H1 (cell line): ENCODE data around the gene ABL1. TPM values are rescaled to one million over a fixed set of nuclear protein-coding genes. Genes with fewer than 3 reads are reported as not detected.

Experiments used
- BCL11A ChIP-seq, 2 experiments: IDR thresholded peaks; one replicate each; pipeline ENCODE4 v1.6.1; 2011; ENCODE audit warnings: low read depth in 2 of 2, low read length in 2 of 2, mild to moderate bottlenecking in 2 of 2
- CBX8 ChIP-seq: fragments of 300-800, 300-1000 bp; sonication (generic); IDR thresholded peaks from 2 replicates; pipeline ENCODE4 v1.7.1; 2016; ENCODE audit warnings: low read depth, low read length, borderline replicate concordance
- GABPA ChIP-seq: IDR thresholded peaks from 2 replicates; pipeline ENCODE4 v1.6.1; 2011; ENCODE audit warnings: mild to moderate bottlenecking, low read length, moderate library complexity, borderline replicate concordance; ENCODE audit not compliant: insufficient read depth
- MAFK ChIP-seq: IDR thresholded peaks from 2 replicates; pipeline ENCODE4 v1.6.1; 2012; ENCODE audit warnings: low read depth, mild to moderate bottlenecking, improper control_type of control experiment, low read length
- RAD21 ChIP-seq, 2 experiments: IDR thresholded peaks in 1 of 2; conservative IDR thresholded peaks in 1 of 2; 2 replicates each; pipeline ENCODE4 v1.6.1; 2011; ENCODE audit warnings: low read depth in 2 of 2, low read length in 2 of 2, improper control_type of control experiment in 1 of 2, inconsistent platforms in 1 of 2, mild to moderate bottlenecking in 1 of 2, moderate library complexity in 1 of 2
- SP2 ChIP-seq: IDR thresholded peaks from 2 replicates; pipeline ENCODE4 v1.6.1; 2012; ENCODE audit warnings: mild to moderate bottlenecking, low read length, inconsistent platforms
- polyA plus RNA-seq, 7 experiments: library from polyadenylated mRNA; depleted of rRNA in 3 of 7; stranded (reverse) in 5 of 7; unstranded in 2 of 7; fragments of >200 nt in 5 of 7; fragments of 200-250 nt in 2 of 7; gene quantifications; 1 replicate in 5 of 7; 2 replicates in 1 of 7; 4 replicates in 1 of 7; pipeline versions ENCODE4 v1.2.1 to v1.2.3, GENCODE V29; 2011 to 2013; ENCODE audit warnings: missing spikeins in 2 of 7, mixed read lengths in 2 of 7
- total RNA-seq: library from RNA; stranded (reverse); fragmentation: NEBNext Ultra II Directional; extraction: Animal tissue kit (Norgen Biotek cat#: 25700); gene quantifications from 2 replicates; pipeline ENCODE4 v1.2.1, GENCODE V29; 2021
- TF ChIP-seq, protein P1 (sequence below): fragments of 300-600 bp; sonication (generic); IDR thresholded peaks from 2 replicates; pipeline ENCODE4 v1.7.1; 2012; ENCODE audit warnings: low read length, moderate library complexity, mild to moderate bottlenecking, inconsistent platforms; ENCODE audit not compliant: insufficient replicate concordance

Gene ABL1
- total and polyA plus RNA-seq, 2 of the 8 experiments (the other 6 are each of a cell fraction or from before 2014, with no cell fraction given), result 35.3 to 104 TPM

DNA sequence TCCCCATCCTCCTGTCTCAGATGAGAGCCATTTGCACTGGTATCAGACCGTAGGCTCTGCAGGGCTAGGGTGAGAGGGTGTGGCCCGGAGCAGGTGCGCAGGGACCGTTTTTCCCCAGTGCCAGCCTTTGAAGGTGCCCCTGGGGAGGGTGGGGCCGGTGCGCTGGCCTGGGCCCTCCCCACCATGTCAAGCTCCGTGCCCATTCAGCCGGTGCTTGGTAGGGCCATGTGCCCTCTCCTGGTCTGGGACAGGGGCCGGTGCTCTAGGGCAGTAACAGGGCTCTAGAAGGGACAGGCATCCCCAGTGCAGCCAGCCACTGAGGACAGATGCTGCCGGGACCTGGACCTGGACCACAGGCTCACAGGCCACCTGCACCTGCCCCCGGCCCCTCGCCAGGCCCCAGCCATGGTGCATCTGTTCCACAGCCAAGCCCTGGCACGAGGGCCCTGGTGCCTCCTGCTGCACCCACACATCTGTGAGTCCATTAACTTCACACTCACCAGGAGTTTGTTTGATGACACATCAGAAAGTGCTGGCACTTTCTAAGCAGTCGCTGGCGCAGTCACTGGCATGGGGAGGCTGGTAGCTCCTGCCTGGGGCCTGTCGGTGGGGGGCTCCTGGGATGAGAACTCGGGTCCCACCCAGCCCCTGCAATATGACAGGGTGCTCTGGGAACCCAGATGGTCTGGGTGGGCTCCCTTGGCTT is 66.6 kb downstream of the ABL1 start (continued):
- TF ChIP-seq, protein P1, sequence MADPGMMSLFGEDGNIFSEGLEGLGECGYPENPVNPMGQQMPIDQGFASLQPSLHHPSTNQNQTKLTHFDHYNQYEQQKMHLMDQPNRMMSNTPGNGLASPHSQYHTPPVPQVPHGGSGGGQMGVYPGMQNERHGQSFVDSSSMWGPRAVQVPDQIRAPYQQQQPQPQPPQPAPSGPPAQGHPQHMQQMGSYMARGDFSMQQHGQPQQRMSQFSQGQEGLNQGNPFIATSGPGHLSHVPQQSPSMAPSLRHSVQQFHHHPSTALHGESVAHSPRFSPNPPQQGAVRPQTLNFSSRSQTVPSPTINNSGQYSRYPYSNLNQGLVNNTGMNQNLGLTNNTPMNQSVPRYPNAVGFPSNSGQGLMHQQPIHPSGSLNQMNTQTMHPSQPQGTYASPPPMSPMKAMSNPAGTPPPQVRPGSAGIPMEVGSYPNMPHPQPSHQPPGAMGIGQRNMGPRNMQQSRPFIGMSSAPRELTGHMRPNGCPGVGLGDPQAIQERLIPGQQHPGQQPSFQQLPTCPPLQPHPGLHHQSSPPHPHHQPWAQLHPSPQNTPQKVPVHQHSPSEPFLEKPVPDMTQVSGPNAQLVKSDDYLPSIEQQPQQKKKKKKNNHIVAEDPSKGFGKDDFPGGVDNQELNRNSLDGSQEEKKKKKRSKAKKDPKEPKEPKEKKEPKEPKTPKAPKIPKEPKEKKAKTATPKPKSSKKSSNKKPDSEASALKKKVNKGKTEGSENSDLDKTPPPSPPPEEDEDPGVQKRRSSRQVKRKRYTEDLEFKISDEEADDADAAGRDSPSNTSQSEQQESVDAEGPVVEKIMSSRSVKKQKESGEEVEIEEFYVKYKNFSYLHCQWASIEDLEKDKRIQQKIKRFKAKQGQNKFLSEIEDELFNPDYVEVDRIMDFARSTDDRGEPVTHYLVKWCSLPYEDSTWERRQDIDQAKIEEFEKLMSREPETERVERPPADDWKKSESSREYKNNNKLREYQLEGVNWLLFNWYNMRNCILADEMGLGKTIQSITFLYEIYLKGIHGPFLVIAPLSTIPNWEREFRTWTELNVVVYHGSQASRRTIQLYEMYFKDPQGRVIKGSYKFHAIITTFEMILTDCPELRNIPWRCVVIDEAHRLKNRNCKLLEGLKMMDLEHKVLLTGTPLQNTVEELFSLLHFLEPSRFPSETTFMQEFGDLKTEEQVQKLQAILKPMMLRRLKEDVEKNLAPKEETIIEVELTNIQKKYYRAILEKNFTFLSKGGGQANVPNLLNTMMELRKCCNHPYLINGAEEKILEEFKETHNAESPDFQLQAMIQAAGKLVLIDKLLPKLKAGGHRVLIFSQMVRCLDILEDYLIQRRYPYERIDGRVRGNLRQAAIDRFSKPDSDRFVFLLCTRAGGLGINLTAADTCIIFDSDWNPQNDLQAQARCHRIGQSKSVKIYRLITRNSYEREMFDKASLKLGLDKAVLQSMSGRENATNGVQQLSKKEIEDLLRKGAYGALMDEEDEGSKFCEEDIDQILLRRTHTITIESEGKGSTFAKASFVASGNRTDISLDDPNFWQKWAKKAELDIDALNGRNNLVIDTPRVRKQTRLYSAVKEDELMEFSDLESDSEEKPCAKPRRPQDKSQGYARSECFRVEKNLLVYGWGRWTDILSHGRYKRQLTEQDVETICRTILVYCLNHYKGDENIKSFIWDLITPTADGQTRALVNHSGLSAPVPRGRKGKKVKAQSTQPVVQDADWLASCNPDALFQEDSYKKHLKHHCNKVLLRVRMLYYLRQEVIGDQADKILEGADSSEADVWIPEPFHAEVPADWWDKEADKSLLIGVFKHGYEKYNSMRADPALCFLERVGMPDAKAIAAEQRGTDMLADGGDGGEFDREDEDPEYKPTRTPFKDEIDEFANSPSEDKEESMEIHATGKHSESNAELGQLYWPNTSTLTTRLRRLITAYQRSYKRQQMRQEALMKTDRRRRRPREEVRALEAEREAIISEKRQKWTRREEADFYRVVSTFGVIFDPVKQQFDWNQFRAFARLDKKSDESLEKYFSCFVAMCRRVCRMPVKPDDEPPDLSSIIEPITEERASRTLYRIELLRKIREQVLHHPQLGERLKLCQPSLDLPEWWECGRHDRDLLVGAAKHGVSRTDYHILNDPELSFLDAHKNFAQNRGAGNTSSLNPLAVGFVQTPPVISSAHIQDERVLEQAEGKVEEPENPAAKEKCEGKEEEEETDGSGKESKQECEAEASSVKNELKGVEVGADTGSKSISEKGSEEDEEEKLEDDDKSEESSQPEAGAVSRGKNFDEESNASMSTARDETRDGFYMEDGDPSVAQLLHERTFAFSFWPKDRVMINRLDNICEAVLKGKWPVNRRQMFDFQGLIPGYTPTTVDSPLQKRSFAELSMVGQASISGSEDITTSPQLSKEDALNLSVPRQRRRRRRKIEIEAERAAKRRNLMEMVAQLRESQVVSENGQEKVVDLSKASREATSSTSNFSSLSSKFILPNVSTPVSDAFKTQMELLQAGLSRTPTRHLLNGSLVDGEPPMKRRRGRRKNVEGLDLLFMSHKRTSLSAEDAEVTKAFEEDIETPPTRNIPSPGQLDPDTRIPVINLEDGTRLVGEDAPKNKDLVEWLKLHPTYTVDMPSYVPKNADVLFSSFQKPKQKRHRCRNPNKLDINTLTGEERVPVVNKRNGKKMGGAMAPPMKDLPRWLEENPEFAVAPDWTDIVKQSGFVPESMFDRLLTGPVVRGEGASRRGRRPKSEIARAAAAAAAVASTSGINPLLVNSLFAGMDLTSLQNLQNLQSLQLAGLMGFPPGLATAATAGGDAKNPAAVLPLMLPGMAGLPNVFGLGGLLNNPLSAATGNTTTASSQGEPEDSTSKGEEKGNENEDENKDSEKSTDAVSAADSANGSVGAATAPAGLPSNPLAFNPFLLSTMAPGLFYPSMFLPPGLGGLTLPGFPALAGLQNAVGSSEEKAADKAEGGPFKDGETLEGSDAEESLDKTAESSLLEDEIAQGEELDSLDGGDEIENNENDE, result no peak
- TF ChIP-seq CBX8 (no peak), SP2 (no peak), MAFK (no peak), GABPA (no peak), RAD21 (IDR thresholded peaks at IDR 0.05 in 1 of 2, conservative IDR thresholded peaks at IDR 0.05 in 1 of 2; ENCODE audit: low read depth in 2 of 2, low read length in 2 of 2) (no peak), BCL11A (IDR thresholded peaks at IDR 0.05; ENCODE audit: low read depth in 2 of 2, low read length in 2 of 2) (no peak)
